ENCODE measurements around the gene YAP1. TPM values are rescaled to one million over a fixed set of nuclear protein-coding genes. Genes with fewer than 3 reads are reported as not detected.

The YAP1 gene
- total RNA-seq: 100 to 1,000 TPM; 226 to 310 (median 252) TPM

DNA sequence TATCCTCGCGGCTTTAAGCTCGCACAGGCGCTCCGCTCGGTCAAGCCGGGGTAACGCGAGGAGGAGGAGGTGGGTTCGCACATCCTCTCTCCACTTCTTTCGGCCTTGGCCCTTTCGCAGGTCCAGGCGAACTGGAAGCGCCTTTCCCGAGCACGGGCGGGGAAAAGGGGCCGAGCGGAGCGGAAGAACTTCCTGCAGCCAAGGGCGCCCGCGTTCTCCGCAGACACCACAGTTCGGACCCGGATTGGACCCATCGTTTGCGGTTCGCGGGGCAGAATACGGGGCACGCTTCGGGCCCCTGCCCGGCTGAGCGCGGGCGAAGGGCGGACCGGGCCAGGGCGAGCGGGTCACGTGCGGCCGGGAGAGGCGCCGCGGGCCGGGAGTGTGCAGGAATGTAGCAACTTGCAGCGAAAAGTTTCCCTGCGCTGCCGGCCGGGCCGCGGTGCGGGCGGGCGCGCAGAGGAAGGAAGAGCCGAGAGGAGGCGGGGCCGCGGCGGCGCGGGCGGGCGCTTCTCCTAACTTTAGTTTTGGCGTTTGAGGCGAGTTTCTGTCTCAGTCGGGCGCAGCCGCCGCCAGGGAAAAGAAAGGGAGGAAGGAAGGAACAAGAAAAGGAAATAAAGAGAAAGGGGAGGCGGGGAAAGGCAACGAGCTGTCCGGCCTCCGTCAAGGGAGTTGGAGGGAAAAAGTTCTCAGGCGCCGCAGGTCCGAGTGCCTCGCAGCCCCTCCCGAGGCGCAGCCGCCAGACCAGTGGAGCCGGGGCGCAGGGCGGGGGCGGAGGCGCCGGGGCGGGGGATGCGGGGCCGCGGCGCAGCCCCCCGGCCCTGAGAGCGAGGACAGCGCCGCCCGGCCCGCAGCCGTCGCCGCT is at the start of gene YAP1:
Gene YAP1 (plus strand): TSS at position 552 of the 865 bp plus-strand sequence. CDS start 402 bp downstream, outside the sequence.
- TF ChIP-seq POLR2AphosphoS5 (IDR thresholded peaks at IDR 0.05): peak in 2 of 3 donors; percentile 60 to 65
- no peak for TF ChIP-seq EP300 (IDR thresholded peaks at IDR 0.05)
- TF ChIP-seq, protein P1, sequence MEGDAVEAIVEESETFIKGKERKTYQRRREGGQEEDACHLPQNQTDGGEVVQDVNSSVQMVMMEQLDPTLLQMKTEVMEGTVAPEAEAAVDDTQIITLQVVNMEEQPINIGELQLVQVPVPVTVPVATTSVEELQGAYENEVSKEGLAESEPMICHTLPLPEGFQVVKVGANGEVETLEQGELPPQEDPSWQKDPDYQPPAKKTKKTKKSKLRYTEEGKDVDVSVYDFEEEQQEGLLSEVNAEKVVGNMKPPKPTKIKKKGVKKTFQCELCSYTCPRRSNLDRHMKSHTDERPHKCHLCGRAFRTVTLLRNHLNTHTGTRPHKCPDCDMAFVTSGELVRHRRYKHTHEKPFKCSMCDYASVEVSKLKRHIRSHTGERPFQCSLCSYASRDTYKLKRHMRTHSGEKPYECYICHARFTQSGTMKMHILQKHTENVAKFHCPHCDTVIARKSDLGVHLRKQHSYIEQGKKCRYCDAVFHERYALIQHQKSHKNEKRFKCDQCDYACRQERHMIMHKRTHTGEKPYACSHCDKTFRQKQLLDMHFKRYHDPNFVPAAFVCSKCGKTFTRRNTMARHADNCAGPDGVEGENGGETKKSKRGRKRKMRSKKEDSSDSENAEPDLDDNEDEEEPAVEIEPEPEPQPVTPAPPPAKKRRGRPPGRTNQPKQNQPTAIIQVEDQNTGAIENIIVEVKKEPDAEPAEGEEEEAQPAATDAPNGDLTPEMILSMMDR (IDR thresholded peaks at IDR 0.05): no peak
- peak in 1 of 2 donors; percentile 35 for TF ChIP-seq POLR2A (IDR thresholded peaks at IDR 0.05)
- Histone ChIP-seq H3K36me3 (no peaks in the 10 kb centered on the region), H3K27ac (peak within 1 kb of the TSS; percentile 100), H3K9me3 (no peaks in the 10 kb centered on the region), H3K4me1 (peaks cover 33% of the 10 kb centered on the region), H3K4me3 (peak within 1 kb of the TSS; percentile 96), H3K27me3 (no peaks in the 10 kb centered on the region)
- DNase-seq (ENCODE audit: low spot score in 2 of 2): peak; percentile 92 to 93
- under 1% methylated on average over 75 of the region's 104 CpGs for WGBS

DNA sequence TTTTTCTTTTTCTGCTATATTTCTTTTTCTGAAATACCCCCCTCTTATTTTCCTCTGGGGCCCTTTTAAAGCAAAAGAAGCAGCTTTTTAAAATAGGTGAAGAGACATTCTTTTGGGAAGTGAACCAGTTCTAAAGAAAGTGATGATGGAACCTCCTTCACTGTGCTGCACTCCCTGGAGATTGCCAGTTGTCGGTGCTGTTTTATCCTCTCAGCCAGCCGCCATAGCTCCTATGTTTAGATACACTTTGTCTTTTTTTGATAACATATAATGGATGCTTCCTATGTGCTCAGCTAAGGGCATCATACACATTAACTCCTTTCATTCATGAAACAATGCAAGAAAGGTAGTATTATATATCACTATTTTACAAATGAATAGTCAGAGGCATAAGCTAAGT is 49.0 kb upstream of the YAP1 start:
- no peaks in the 10 kb centered on the region for H3K27me3 ChIP-seq
- no peak for DNase-seq (ENCODE audit: low spot score in 2 of 2)
- WGBS: 66% methylated on average over 2 of the region's 2 CpGs
- no peaks in the 10 kb centered on the region for H3K4me1 ChIP-seq
- H3K27ac ChIP-seq: no peak overlapping the region
- no peak overlapping the region for H3K4me3 ChIP-seq
- TF ChIP-seq, protein P1 (IDR thresholded peaks at IDR 0.05): no peak
- no peak for TF ChIP-seq POLR2A (IDR thresholded peaks at IDR 0.05)
- TF ChIP-seq EP300 (IDR thresholded peaks at IDR 0.05): no peak
- TF ChIP-seq POLR2AphosphoS5 (IDR thresholded peaks at IDR 0.05): no peak
- no peaks in the 10 kb centered on the region for H3K36me3 ChIP-seq
- no peaks in the 10 kb centered on the region for H3K9me3 ChIP-seq

DNA sequence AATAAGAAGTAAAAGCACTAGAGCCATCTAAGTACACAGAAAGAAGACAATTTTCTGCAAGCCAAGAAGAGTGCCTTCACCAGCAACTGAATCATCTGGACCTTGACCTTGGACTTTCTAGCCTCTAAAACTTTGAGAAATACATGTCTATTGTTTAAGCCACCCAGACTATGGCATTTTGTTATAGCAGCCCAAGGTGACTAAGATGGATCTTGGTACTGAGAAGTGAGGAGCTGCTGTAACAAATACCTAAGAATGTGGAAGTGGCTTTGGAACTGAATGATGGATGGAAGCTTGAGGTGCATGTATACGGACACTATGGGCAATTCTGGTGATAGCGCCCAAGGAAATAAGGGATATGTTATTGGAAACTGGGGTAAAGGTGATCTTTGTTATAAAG is 48.1 kb upstream of the YAP1 start:
- 92% methylated on average over 2 of the region's 2 CpGs for WGBS
- H3K9me3 ChIP-seq: no peaks in the 10 kb centered on the region
- no peaks in the 10 kb centered on the region for H3K36me3 ChIP-seq
- H3K4me3 ChIP-seq: no peak overlapping the region
- H3K4me1 ChIP-seq: no peaks in the 10 kb centered on the region
- H3K27ac ChIP-seq: no peak overlapping the region
- TF ChIP-seq EP300 (IDR thresholded peaks at IDR 0.05) (no peak), POLR2AphosphoS5 (IDR thresholded peaks at IDR 0.05) (no peak), POLR2A (IDR thresholded peaks at IDR 0.05) (no peak)
- TF ChIP-seq, protein P1 (IDR thresholded peaks at IDR 0.05): no peak
- DNase-seq (ENCODE audit: low spot score in 2 of 2): no peak
- H3K27me3 ChIP-seq: no peaks in the 10 kb centered on the region

DNA sequence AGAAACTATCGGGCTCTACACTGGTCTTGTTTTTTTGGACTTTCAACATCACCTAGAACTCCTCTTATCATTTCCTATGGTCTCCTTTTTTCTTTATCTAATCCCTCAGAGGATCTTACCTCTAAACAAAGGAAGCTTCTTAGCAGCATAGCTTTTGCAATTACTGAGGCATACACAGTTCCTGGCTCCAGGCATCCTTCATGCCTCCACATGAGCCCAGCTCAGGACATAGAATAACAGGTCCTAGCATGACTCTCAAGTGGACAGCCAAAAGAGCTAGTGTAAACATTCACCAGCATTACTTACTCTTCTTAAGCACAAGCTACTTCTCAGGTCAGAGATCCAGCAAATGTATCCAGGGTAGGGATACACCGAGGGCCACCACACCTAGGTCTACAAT is 45.9 kb upstream of the YAP1 start:
- WGBS: 89% methylated on average over 2 of the region's 2 CpGs
- TF ChIP-seq, protein P1 (IDR thresholded peaks at IDR 0.05): no peak
- TF ChIP-seq EP300 (IDR thresholded peaks at IDR 0.05) (no peak), POLR2AphosphoS5 (IDR thresholded peaks at IDR 0.05) (no peak), POLR2A (IDR thresholded peaks at IDR 0.05) (no peak)
- Histone ChIP-seq H3K36me3 (no peaks in the 10 kb centered on the region), H3K27me3 (no peaks in the 10 kb centered on the region), H3K9me3 (no peaks in the 10 kb centered on the region), H3K4me3 (no peak overlapping the region), H3K4me1 (no peaks in the 10 kb centered on the region), H3K27ac (no peak overlapping the region)
- DNase-seq (ENCODE audit: low spot score in 2 of 2): no peak

DNA sequence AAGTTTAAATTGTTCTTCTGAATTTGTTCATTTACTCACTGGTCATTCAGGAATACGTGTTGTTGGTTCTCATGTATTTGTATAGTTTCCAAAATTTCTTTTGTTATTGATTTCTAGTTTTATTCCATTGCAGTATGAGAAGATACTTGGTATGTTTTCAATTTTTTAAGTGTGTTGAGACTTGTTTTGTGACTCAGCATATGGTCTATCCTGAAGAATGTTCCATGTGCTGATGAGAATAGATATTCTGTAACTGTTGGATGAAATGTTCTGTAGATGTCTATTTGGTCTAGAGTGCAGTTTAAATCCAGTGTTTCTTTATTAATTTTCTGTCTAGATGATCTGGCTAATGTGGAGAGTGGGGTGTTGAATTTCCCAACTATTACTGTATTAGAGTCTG is 39.5 kb upstream of the YAP1 start:
- TF ChIP-seq, protein P1 (IDR thresholded peaks at IDR 0.05): no peak
- TF ChIP-seq EP300 (IDR thresholded peaks at IDR 0.05) (no peak), POLR2A (IDR thresholded peaks at IDR 0.05) (no peak), POLR2AphosphoS5 (IDR thresholded peaks at IDR 0.05) (no peak)
- 25% methylated on average over 1 of the region's 1 CpG for WGBS
- H3K27me3 ChIP-seq: no peaks in the 10 kb centered on the region
- H3K4me1 ChIP-seq: no peaks in the 10 kb centered on the region
- no peak overlapping the region for H3K4me3 ChIP-seq
- H3K27ac ChIP-seq: no peak overlapping the region
- no peaks in the 10 kb centered on the region for H3K36me3 ChIP-seq
- DNase-seq (ENCODE audit: low spot score in 2 of 2): no peak
- H3K9me3 ChIP-seq: peaks cover 11% of the 10 kb centered on the region

Data from suprapubic skin (tissue), 4 donors.